GM19467 (cell line): ENCODE data around the gene MED12.
A peak's percentile ranks its signal among the peaks of the same experiment; 100 is the strongest.
"Not testable (repeated sequence)": the region's sequence is repeated elsewhere in the genome, so short reads cannot be mapped to it uniquely, and the experiment has no call there.

Source experiments
- ATAC-seq: cut with Tn5 transposase; IDR thresholded peaks from one replicate; pipeline ENCODE4 v1.9.1; 2021; ENCODE audit warnings: mild to moderate bottlenecking, moderate library complexity; ENCODE audit not compliant: unreplicated experiment

MED12 gene

GRCh38 chrX:71159335-71159734 lies 40.9 kb downstream of the MED12 start:
- ATAC-seq, result no peak

DNA sequence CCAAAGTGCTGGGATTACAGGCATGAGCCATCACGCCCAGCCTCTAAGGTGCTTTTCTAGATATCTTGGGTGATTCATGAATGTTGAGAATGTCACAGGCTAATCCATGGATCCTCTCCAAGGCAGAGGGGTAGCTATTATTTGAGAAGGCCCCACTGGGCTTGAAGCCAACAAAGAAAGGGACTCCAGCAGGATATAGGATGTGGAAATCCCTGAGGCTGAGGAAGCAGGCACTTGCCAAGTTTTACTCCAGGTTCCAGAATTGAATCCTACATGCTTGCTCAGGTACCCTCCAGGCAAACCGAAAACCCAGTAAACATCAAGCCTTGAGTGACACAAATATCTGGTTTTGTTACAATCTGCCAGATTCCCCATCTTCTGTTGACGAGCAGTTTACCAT lies 42.1 kb downstream of the MED12 start:
- ATAC-seq, result no peak

DNA sequence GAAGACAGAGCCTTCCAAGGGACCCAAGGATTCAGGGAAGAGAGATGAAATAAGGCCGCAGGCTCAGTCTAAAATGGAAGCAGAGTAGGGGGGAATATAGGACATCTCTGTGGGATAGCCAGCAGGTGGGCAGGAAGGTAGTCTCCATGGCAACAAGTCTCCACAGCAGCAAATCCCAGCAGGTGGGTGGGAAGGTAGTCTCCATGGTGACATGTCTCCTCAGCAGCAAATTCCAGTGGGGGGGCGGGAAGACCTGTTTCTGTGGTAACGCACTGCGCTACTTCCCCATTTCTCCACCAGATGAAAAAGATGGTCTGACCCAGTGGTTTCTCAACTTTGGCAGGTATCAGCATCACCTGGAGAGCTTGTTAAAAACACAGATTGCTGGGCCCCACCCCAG lies 44.6 kb downstream of the MED12 start:
- no peak for ATAC-seq

- ATAC-seq, result no peak
Measured at GRCh38 chrX:71164071-71164470, 45.7 kb downstream of the MED12 start.

DNA sequence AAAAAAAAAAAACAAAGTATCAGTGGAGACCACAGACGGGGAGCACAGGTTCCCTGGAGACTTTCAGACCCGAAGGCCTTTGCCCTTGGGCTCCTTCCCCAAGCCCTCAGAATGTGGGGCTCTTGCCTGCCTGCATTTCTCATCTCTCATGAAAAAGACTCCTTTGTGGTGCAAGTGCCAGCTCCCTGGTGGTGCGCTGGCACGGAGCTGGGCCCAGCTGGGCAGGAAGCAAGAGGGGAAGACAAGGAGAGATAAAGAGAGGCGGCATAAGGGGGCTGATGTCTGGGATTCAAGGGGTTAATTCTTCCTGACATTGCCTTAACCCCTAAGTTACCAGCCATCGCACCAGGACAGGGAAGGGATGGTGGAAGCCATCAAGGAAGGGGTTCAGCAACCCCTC lies 48.1 kb downstream of the MED12 start:
- no peak for ATAC-seq

DNA sequence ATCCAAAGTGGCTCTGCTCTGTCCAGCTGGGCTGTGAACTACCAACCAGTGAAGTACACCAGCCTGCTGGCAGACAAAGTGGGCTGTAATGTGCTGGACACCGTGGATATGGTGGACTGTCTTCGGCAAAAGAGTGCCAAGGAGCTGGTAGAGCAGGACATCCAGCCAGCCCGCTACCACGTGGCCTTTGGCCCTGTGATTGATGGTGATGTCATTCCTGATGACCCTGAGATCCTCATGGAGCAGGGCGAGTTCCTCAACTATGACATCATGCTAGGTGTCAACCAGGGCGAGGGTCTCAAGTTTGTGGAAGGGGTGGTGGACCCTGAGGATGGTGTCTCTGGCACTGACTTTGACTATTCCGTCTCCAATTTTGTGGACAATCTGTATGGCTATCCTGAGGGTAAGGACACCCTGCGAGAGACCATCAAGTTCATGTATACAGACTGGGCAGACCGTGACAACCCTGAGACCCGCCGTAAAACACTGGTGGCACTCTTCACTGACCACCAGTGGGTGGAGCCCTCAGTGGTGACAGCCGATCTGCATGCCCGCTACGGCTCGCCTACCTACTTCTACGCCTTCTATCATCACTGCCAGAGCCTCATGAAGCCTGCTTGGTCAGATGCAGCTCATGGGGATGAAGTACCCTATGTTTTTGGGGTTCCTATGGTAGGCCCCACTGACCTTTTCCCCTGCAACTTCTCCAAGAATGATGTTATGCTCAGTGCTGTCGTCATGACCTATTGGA lies 48.8 kb downstream of the MED12 start:
- no peak for ATAC-seq

DNA sequence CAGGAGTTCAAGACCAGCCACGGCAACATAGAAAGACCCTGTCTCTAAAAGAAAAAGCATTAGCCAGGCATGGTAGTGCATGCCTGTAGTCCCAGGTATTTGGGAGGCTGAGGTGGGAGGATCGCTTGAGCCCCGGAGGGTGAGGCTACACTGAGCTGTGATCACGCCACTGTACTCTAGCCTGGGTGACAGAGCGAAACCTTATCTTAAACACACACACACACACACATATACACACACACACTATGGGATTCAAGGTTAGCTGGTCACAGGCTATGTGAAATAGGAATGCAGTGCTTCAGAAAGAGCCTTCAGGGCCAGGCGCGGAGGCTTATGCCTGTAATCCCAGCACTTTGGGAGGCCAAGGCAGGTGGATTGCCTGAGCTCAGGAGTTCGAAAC lies 49.7 kb downstream of the MED12 start:
- no peak for ATAC-seq

DNA sequence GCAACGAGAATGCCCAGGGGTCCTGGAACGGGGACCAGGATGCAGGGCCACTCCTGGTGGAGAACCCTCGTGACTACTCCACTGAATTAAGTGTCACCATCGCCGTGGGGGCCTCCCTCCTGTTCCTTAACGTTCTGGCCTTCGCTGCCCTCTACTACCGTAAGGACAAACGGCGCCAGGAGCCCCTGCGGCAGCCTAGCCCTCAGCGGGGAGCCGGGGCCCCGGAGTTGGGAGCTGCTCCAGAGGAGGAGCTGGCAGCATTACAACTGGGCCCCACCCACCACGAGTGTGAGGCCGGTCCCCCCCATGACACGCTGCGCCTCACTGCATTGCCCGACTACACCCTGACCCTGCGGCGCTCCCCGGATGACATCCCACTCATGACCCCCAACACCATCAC lies 51.2 kb downstream of the MED12 start:
- ATAC-seq, result no peak

DNA sequence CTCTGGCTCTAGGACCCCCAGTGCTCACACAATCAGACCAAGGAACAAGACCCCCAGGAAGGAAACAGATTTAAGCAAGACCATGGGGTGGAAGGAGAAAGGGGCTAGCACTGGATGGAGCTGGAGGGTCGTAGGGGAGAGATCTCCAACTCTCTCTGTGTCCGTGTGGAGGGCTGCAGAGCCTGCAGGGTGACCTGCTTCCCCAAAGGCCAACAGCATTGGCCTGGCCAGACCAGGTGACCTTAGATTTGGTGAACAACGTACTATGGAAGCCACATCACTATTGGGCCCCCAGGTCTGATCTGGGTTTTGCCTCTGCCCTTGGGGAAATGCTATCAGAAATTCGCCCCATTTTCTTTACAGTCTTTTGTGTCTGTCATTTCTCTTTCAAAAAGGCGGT lies 52.3 kb downstream of the MED12 start:
- no peak for ATAC-seq

- no peak for ATAC-seq
Measured at GRCh38 chrX:71171110-71171801, 52.9 kb downstream of the MED12 start.

- no peak for ATAC-seq
Measured at GRCh38 chrX:71173440-71173839, 55.0 kb downstream of the MED12 start.

DNA sequence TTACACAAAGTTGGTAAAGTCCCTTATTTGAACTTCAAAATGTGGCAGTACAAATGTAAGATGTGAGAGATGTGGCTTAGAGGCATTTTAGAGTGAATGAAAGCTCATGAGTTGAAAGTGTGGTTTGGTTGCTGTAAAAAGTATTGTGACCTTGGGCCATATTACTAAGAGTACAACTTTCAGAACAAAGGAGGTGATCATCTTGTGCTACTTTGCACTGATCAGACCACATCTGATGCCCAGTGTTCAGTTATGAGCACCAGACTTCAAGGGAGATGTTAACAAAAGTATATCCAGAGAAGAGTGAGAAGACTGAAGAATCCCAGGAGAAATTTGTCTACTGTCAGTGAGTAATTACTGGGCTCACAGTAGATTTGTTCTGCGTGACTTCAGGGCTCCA lies 56.4 kb downstream of the MED12 start:
- ATAC-seq, result no peak

GRCh38 chrX:71175531-71175930 lies 57.1 kb downstream of the MED12 start:
- ATAC-seq, result no peak

GRCh38 chrX:71177327-71177726 lies 58.9 kb downstream of the MED12 start:
- no peak for ATAC-seq

GRCh38 chrX:71178908-71179307 lies 60.5 kb downstream of the MED12 start:
- no peak for ATAC-seq

GRCh38 chrX:71180579-71181265 lies 62.3 kb downstream of the MED12 start:
- ATAC-seq, result not testable (repeated sequence)

GRCh38 chrX:71181558-71181909 lies 63.1 kb downstream of the MED12 start:
- peak; percentile 31 for ATAC-seq

DNA sequence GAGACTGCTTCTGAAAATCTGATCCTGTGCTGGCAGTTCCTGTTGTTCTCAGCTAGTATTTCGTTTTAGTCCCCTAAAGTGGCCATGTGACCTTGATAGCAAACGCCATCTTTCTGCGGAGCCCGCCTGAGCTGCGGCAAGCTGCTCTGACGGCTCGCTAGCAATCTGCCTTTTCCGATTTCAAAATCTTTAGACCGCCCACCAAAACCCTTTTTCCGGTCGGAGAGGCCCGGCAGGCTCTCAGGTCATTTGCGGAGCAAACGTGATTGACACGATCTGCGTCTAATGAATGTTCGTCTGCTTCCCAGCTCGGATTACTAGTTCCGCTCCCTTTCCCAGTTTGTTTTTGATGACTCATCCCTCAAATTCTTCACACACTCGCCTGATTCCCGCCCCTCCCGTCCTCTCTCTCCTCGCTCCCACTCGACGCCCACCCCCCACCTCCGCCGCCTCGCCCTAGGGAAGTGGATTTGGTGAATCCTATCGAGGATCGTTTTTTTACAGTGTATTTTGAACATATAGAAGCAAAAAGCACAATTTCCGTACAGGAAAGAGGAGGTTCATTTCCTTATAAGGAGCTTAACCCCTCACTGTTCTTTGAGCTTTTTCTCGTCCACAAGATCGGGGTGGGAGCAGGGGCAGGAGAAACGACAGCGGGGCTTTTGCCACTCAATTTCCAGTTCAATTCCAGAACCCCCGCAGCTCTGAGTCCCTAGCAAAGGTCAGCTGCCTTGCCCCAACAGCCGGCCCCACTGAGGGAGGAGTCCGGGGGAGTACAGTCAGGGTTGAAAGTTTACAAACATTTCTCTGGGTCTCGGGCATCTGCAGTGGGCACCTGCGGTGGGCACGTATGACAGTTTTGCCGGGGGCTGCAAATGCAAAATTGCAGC lies 63.8 kb downstream of the MED12 start:
- ATAC-seq, result peak; percentile 86

DNA sequence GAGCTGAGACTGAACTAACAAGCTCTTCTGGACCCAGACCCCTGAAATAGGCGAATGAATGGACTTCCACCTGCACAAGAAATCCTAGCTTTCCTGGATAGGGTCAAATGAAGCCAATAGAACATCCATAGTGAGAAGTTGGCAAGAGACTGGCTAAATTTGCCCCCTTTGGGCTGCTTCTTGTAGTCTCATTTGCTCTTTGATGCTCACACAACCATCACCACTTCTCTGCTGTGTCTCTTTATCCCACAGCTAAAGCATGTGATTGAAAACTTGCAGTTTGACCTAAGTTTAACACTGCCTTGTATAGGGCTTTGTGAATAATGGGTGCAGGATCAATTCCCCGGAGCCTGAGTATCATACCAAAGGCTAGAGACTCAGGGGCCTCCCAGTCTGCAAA lies 64.5 kb downstream of the MED12 start:
- ATAC-seq, result no peak

DNA sequence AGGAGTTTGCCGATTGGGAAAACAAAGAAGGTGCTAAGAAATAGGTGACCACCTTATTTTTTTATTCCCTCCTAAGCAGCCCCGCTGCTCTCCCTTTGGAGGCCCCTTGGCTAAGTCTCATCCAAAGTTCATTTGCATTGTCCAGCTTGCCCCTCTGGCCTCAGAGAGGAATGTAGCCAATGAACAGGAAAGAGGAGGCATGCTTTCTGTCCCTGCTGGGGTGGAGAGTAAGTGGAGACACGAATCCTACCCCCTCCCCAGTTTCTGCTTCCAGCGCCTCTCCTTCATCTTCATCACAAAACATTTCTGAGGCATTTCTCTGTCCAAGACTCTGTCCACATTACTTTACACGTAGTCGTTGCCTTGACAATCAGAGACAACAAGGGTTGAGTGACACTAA lies 64.9 kb downstream of the MED12 start:
- no peak for ATAC-seq

DNA sequence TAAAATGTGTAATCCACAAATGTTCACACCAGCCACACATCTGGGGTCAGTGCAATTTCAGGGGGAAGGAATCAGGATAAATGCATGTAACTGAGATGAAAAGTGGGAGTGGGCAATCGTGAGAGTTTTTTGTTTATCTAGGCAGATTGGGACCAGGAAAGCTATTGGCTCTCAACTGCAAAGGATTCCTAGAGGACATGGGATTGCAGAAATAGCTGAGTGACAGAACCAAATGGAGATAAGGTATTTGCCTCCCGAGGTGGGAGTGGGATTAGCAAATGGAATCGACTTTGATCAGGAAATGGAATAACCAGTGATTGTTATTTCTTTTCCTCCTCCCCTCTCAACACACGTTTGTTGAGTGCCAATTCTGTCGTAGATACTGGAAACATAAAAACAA lies 65.7 kb downstream of the MED12 start:
- ATAC-seq, result no peak
